MM.1S (cell line): ENCODE data around the gene CREB1.

Experiments used
- DNase-seq: peaks from one replicate; pipeline ENCODE4 v3.0.0-alpha.2; 2015
- H2AFZ ChIP-seq: fragments of 300-600 bp; sonication (generic); 2 replicates; pipeline ENCODE4 v1.6.0; 2016; ENCODE audit warnings: antibody characterized with exemption, low read length
- H3F3A ChIP-seq: fragments of 300-600 bp; sonication (generic); 2 replicates; pipeline ENCODE4 v1.6.1; 2016; ENCODE audit warnings: mild to moderate bottlenecking, antibody characterized with exemption, low read length, moderate library complexity, mixed read lengths; ENCODE audit not compliant: insufficient read depth
- H3K27ac ChIP-seq: fragments of 300-600 bp; sonication (generic); 2 replicates; pipeline ENCODE4 v1.5.1; 2016; ENCODE audit warnings: mild to moderate bottlenecking, low read length
- H3K27me3 ChIP-seq: fragments of 300-600 bp; sonication (generic); replicated peaks from 2 replicates; pipeline ENCODE4 v1.6.0; 2016; ENCODE audit warnings: low read length; ENCODE audit not compliant: insufficient read depth
- H3K36me3 ChIP-seq: fragments of 300-600 bp; sonication (generic); replicated peaks from 2 replicates; pipeline ENCODE4 v1.6.1; 2016; ENCODE audit warnings: mild to moderate bottlenecking, low read length, mixed read lengths; ENCODE audit not compliant: insufficient read depth
- H3K4me1 ChIP-seq: fragments of 300-600 bp; sonication (generic); 2 replicates; pipeline ENCODE4 v1.6.1; 2016; ENCODE audit warnings: low read length, mixed read lengths
- H3K4me2 ChIP-seq: fragments of 300-600 bp; sonication (generic); 2 replicates; pipeline ENCODE4 v1.6.0; 2016; ENCODE audit warnings: low read depth, low read length
- H3K4me3 ChIP-seq: fragments of 300-600 bp; sonication (generic); 2 replicates; pipeline ENCODE4 v1.5.1; 2016; ENCODE audit warnings: low read length, mixed read lengths
- H3K79me2 ChIP-seq: fragments of 300-600 bp; sonication (generic); 2 replicates; pipeline ENCODE4 v1.6.1; 2016; ENCODE audit warnings: mixed run types, low read length, mixed read lengths
- H3K9ac ChIP-seq: fragments of 300-600 bp; sonication (generic); 2 replicates; pipeline ENCODE4 v1.6.1; 2016; ENCODE audit warnings: low read length, mixed read lengths
- H3K9me2 ChIP-seq: fragments of 300-600 bp; sonication (generic); replicated peaks from 2 replicates; pipeline ENCODE4 v1.6.1; 2016; ENCODE audit warnings: mild to moderate bottlenecking, low read length, mixed read lengths; ENCODE audit not compliant: insufficient read depth
- H3K9me3 ChIP-seq: fragments of 300-600 bp; sonication (generic); replicated peaks from 2 replicates; pipeline ENCODE4 v1.6.1; 2016; ENCODE audit warnings: mild to moderate bottlenecking, low read length, mixed read lengths; ENCODE audit not compliant: insufficient read depth
- H4K20me1 ChIP-seq: fragments of 300-600 bp; sonication (generic); 2 replicates; pipeline ENCODE4 v1.6.1; 2016; ENCODE audit warnings: mild to moderate bottlenecking, low read length, moderate library complexity, mixed read lengths; ENCODE audit not compliant: insufficient read depth
- EZH2 ChIP-seq: fragments of 300-600 bp; sonication (generic); optimal IDR thresholded peaks from 2 replicates; pipeline ENCODE3; 2017; ENCODE audit warnings: low read depth, mild to moderate bottlenecking, antibody characterized with exemption, low read length, mixed read lengths
- EZH2phosphoT487 ChIP-seq: fragments of 300-600 bp; sonication (generic); IDR thresholded peaks from 2 replicates; pipeline ENCODE4 v1.6.1; 2018; ENCODE audit warnings: antibody characterized with exemption, low read length
- TF ChIP-seq, protein P1 (sequence below): fragments of 300-600 bp; sonication (generic); IDR thresholded peaks from 2 replicates; pipeline ENCODE4 v1.5.1; 2016; ENCODE audit warnings: antibody characterized with exemption, low read length, mixed read lengths

CREB1 gene

GRCh38 chr2:207594731-207595130 lies 65.0 kb downstream of the CREB1 start:
- no peak for DNase-seq
- H3K4me2 ChIP-seq: no peak overlapping the region
- peaks cover 10% of the 10 kb centered on the region; the same call in 1 of the 2 replicates for H3K79me2 ChIP-seq
- H3K27ac ChIP-seq: no peak overlapping the region
- no peak overlapping the region for H3K4me3 ChIP-seq
- H3K36me3 ChIP-seq: no peaks in the 10 kb centered on the region; the same call in 1 of the 2 replicates
- no peak overlapping the region for H3K9ac ChIP-seq
- no peaks in the 10 kb centered on the region for H4K20me1 ChIP-seq
- no peak overlapping the region for H2AFZ ChIP-seq
- no peaks in the 10 kb centered on the region for H3K27me3 ChIP-seq
- no peaks in the 10 kb centered on the region for H3F3A ChIP-seq
- H3K4me1 ChIP-seq: no peaks in the 10 kb centered on the region
- H3K9me2 ChIP-seq: no peaks in the 10 kb centered on the region
- no peaks in the 10 kb centered on the region for H3K9me3 ChIP-seq
- TF ChIP-seq, protein P1, sequence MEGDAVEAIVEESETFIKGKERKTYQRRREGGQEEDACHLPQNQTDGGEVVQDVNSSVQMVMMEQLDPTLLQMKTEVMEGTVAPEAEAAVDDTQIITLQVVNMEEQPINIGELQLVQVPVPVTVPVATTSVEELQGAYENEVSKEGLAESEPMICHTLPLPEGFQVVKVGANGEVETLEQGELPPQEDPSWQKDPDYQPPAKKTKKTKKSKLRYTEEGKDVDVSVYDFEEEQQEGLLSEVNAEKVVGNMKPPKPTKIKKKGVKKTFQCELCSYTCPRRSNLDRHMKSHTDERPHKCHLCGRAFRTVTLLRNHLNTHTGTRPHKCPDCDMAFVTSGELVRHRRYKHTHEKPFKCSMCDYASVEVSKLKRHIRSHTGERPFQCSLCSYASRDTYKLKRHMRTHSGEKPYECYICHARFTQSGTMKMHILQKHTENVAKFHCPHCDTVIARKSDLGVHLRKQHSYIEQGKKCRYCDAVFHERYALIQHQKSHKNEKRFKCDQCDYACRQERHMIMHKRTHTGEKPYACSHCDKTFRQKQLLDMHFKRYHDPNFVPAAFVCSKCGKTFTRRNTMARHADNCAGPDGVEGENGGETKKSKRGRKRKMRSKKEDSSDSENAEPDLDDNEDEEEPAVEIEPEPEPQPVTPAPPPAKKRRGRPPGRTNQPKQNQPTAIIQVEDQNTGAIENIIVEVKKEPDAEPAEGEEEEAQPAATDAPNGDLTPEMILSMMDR: no peak
- TF ChIP-seq EZH2 (no peak), EZH2phosphoT487 (no peak)

- no peaks in the 10 kb centered on the region for H3F3A ChIP-seq
- peaks cover 5% of the 10 kb centered on the region; the same call in 1 of the 2 replicates for H3K79me2 ChIP-seq
- TF ChIP-seq, protein P1: no peak
- TF ChIP-seq EZH2 (no peak), EZH2phosphoT487 (no peak)
- H3K27me3 ChIP-seq: no peaks in the 10 kb centered on the region
- no peaks in the 10 kb centered on the region for H3K4me1 ChIP-seq
- H3K4me3 ChIP-seq: no peak overlapping the region
- H2AFZ ChIP-seq: no peak overlapping the region
- no peaks in the 10 kb centered on the region for H4K20me1 ChIP-seq
- no peaks in the 10 kb centered on the region; the same call in 1 of the 2 replicates for H3K36me3 ChIP-seq
- no peaks in the 10 kb centered on the region for H3K9me3 ChIP-seq
- H3K4me2 ChIP-seq: no peak overlapping the region
- DNase-seq: no peak
- H3K9me2 ChIP-seq: no peaks in the 10 kb centered on the region
- no peak overlapping the region for H3K27ac ChIP-seq
- no peak overlapping the region for H3K9ac ChIP-seq
Measured at GRCh38 chr2:207599636-207600035, 69.9 kb downstream of the CREB1 start.

DNA sequence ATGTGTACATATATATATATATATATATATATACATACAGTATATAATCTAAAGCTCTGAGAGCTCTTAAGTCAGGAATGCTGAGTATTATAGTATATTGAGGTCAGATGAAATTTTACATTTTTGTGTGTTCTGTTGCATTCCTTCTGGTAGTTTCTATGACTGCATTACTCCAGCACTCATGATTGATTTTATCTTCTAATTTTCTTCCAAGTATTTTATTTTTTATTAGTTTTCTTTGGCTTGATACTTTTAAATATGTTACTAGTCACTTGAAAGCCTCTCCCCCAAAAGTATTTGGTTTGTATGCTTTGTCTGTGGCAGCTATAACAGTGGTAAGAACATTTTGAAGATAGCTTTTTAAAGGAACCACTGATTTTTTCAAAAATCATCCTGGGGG lies 70.5 kb downstream of the CREB1 start:
- Histone ChIP-seq H3K9me3 (no peaks in the 10 kb centered on the region), H2AFZ (no peak overlapping the region), H3K9me2 (no peaks in the 10 kb centered on the region), H3K9ac (no peak overlapping the region), H3K4me2 (no peak overlapping the region), H3K4me1 (no peaks in the 10 kb centered on the region), H3K79me2 (peaks cover 5% of the 10 kb centered on the region; the same call in 1 of the 2 replicates), H3K27ac (no peak overlapping the region), H3K27me3 (no peaks in the 10 kb centered on the region), H4K20me1 (no peaks in the 10 kb centered on the region), H3K4me3 (no peak overlapping the region), H3F3A (no peaks in the 10 kb centered on the region), H3K36me3 (no peaks in the 10 kb centered on the region; the same call in 1 of the 2 replicates)
- TF ChIP-seq, protein P1: no peak
- TF ChIP-seq EZH2phosphoT487 (no peak), EZH2 (no peak)
- no peak for DNase-seq
